NCI-H2029 (cell line): Measurements from ENCODE around the gene NAGPA.
"Not testable (repeated sequence)": the region's sequence is repeated elsewhere in the genome, so short reads cannot be mapped to it uniquely, and the experiment has no call there.

Experiments used
- DNase-seq: peaks from one replicate; lab custom pipeline; 2025; lab: John Stamatoyannopoulos, UW

NAGPA gene

DNA sequence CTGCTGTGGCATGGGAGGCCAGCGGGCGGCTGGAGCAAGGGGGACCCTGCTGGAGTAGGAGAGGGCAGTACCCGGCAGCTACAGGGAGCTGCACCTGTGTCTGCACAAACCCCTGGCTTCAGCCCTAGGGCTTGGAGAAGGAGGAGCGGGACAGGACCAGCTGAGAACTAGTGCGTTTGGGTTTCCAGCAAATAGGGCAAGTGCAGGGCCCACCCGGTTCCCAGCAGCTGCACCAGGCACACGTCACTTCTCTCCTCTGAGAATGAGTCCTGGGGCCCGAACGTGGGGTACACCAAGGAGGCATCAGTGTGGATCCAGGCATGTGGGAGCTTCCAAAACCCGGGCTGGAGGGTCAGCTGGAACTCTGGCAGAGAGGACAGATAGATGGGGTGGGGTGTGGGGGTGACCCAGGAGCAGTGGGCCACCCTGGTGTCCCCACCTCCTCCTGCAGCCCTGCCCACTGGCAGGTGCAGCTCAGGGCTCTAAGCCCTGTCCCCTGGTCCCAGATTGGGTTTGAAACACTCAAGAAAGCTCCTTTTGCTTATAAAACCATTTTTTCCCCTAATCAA lies 26.4 kb upstream of the NAGPA start:
- no peak for DNase-seq

DNA sequence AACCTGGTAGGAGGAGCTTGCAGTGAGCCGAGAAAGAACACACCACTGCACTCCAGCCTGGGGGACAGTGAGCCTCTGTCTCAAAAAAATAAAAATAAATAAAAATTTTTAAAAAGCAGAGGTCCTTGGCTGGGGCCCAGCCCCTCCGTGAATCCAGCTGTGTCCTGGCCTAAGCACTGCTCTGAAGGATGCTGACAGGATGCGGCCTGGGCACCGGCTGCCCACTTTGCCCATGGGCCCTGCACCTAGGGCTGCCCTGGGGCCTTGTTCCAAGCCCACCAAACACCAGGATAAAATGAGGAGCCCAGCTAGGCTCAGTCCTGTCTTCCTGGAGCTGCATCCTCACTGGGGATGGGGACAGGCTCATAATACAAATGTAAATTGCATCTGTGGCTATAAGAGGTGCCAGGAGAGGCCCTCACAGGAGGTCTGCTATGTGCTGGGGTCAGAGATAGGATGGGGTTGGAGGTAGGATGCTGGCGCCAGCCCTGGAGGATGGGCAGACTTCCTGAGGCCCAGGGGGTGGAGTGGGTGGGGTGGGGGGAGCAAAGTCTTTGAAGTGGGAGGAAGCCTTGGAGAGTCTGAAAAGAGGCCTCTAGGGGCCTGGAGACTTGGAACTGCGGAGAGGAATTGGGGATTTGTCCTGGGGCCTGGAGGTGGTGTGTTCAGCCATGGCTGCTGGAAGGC lies 25.8 kb upstream of the NAGPA start:
- DNase-seq = no peak

DNA sequence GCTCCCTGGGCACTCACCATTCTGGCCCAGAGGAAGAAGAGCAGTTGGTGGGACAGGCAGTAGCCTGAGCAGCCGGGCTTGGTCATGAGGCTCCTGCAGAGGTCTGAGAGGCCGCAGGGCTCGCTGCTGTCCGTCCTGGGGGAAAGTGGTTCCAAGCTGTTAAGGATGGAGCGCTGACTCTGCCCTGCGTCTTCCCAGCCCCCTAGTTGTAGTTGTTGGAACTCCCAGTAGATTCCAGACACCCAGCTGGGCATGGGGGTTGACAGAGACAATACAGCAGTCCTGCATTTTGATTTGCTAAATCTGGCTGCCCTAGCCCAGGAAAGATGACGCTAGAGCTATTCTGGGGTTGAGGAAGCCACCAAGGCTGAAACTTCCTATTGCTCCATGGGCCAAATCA lies 24.7 kb upstream of the NAGPA start:
- no peak for DNase-seq

DNA sequence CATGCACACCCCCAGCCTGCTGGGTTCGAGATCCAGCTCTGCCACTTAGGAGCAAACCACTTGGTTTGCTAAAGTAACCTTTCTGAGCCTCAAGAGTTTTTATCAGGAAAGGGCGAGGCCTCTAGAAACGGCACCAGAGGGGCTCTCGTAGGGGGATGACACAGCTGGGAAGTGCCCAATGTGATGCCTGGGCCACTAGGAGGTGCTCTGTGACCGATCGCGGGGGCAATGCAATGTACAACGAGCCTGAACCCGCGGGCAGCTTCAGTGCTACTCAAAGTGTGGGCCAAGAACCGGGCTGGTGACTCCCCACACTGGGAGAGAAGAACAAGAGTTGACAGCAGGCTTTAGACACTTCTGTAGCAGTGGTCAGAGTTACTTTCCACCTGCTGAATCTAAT lies 22.6 kb upstream of the NAGPA start:
- no peak for DNase-seq

DNA sequence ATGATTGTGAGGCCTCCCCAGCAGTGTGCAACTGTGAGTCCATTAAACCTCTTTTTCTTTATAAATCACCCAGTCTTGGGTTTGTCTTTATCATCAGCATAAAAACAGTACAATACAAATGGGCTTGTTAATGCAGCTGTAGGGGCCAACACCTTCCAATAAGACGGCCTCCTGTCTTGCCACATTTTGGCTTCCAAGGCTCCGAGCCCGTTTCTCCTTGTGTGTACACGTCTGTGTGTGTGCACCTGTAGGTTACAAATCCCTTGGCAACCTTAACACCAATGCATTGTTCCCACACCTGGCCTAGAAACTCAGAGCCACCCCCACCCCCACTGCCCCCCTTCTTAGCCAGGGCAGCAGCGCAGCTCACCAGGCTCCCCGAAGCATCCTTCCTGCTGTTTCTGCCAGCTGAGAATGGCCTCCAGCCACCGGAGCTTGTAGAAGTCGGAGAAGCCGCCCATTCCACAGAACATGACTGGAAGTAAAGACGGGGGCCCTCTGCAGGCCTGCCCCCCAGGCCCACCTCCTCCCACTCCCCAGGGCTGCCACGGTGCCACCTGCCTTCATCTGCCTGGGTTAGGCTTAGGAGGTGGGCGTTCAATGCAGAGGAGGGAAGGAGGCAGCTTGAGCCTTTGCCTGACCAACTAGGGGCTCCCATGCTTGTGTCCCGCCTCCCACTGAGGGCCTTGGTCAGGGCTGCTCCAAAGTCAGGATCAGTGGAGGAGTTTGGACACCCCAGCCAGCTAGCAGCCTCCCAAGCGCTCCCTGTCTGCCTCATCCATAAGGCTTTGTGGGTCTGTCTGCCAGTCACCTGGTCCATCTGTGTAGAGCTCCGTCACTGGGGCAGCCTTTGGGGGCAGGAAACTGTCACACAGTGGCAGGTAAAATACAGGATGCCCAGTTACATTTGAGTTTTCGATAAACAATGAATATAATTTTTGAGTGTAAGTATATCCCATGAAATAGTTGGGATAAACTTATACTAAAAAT lies 21.4 kb upstream of the NAGPA start:
- no peak for DNase-seq

DNA sequence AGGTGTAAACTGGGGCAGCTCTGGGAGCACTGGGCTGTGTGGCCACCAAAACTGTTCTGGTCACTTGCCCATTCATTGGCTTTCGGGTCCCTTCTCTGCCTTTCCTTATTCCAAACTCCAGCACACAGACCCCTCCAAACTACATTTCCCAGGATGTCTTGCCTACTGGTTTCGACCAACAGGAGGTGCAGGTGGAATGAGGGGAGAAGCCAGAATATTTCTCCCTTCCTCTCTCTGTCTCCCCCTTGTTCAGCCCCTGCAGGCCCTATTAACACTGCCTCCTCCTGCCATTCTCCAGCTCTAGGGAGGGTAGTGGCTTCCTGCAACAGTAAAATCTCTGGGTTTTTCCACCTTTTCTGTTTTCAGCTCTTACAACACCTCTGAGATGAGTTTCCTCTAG lies 13.2 kb upstream of the NAGPA start:
- no peak for DNase-seq

DNA sequence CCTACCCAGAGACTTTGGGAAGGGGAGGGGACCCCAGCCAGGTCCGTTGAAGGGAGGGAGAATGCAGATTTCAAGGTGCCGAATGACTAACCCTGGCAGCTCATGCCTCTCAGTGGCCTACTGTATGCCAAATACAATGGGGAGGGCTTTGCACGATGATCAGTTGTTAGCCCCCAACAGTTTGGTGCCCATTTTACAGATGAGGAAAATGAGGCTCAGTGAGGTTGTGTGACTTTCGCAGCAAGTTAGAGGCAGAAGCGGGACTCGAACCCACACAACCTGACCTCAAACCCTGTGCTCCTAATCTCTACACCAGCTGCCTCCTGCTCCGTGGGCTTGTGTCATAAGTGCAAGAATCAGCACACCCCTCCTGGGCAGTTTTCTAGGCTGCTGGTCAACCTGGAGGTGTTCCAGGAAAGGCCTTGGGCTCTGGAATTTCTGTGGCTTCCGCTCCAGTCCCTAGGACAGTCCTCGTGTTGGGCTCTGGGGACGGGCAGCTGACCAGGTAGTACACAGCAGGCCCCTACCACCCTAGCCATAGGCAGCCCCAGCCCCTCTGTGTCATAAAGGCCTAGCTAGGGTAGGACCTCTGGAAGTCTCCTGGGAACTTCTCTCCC lies 11.9 kb upstream of the NAGPA start:
- no peak for DNase-seq

DNA sequence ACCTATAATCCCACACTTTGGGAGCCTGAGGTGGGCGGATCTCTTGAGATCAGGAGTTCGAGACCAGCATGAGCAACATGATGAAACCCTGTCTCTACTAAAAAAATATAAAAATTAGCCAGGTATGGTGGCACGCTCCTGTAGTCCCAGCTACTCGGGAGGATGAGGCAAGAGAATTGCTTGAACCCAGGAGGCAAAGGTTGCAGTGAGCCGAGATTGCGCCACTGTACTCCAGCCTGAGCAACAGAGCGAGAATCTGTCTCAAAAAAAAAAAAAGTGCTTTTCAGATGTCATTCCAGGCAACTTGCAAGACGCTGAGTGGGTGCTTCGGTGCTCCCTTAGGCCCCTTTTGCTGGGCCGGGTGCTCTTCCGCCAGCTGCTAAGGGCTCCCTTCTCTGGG lies 10.8 kb upstream of the NAGPA start:
- not testable (repeated sequence) for DNase-seq

DNA sequence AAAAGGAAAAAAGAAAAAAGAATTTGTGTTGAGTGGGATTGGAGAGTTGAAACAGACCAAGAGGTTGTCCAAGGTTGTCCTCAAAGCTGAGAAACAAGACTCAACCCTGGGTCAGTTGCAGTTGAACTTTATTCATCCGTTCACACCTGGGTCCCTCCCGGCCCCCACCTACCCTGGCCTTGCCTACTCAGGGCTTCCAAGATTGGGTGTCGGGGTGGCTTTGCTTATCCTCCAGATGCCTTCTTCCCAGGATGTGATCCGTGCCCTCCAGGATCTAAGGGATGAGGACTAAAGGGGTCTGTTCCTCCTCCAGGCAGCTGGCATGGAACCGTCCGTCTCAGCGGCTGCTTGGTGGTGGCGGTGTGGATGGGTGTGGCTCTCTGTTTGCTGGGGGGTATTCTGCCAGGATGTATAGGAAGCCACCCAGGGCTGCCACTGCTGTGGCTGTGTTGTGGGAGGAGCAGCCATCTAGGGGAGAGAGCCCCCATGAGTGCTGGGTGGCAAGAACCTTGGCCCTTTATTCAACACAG lies 10.3 kb upstream of the NAGPA start:
- no peak for DNase-seq

DNA sequence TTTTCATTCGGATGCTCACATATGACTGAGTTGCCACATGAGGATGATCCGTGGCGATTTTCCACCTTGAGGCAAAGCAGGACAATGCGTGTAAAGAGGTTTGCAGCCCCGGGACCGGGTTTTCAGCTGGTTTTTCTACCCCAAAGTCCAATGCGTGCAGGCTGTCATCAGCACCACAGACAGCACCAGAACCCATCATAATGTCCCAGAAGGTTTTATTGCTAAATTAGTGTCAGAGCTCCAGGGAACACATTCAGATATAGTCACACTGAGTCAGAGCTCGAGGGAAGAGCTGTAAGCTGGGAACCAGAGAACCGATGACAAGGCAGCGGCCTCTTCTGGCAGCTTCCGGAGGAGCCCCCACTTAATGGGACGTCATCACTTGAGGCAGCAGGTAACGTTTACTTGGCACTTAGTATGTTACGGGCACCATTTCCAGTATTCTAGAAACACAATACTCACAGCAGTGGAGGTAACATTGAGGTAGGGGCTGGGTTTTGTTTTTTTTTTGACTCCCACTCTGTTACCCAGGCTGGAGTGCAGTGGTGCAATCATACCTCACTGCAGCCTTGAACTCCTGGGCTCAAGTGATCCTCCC lies 8.9 kb upstream of the NAGPA start:
- DNase-seq = no peak

DNA sequence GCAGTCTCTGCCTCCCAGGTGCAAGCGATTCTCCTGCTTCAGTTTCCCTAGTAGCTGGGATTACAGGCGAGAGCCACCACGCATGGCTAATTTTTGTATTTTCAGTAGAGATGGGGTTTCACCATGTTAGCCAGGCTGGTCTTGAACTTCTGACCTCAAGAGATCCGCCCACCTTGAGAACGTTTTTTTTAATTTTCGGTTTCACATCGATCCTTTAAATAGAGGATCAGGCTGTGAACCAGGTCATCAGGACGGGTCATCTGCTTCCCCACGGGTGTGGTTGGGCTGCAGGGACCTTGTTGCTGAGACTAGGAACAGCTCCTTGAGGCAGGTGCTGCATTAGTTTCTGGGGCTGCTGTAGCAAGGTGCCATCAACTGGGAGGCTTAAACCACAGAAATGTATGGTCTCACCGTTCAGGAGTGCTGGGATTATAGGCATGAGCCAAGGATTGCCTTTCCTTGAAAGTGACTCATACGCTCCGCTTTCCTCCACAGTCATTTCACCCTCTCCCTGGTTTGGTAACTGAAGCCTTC lies 7.9 kb upstream of the NAGPA start:
- DNase-seq = no peak

DNA sequence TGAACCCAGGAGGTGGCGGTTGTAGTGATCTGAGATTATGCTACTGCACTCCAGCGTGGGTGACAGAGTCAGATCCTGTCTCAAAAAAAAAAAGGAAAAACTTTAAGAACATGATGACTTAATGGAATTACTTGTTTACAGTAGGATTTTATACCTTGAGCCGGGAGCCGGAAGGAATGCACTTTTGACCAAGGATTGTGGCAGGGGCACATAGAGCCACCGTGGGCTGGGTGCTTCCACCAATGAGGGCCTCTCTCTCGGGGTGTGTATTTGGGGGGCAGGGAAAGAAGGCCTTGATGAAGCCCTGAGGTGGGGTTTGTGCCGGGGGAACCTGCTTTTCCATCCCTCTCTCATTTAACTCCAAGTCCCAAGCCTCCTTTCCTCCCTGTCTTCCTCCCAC lies 6.7 kb upstream of the NAGPA start:
- DNase-seq = no peak

DNA sequence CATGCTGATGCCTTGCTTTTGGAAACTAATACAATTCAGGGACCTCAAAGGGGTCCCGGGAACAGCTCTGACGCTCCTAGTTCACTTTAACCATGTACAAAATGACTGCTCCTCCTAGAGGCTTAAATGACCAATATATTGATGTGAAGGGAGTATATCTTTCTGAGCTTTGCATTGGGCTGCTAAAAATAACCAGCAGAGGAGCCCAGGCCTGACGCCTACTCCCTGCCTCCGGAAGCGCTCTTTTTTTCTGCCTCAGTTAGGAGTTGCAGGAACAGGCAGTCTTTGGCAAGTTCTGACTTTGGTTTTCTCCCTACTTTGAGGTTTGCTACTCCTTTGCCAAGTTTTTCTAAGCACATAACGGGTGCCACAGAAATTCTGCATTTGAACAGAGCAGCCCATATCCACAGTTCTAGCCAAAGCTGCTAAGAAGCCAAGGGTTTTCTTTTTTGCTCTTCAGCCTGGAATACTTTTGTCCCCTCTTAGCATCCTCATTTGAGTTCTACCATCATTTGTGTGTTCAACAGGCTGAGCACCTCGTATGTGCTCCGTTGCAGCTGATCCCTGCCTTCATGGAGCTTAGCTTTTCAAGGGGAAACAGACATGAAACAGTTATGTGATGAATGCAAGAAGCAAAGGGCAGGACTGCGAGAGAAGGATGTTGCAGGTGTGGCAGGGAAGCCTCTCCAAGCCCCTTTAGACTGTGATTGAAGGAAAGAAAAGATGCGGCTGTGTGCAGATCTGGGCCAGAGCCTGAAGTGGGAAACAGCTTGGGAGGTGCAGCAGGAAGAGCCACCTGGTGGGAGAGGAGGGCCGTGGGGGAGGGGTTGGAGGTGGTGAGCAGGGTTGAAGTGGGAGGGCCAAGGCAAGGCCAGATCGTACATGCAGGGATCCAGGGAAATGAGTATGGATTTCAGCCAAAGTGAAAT lies 2.8 kb upstream of the NAGPA start:
- no peak for DNase-seq

DNA sequence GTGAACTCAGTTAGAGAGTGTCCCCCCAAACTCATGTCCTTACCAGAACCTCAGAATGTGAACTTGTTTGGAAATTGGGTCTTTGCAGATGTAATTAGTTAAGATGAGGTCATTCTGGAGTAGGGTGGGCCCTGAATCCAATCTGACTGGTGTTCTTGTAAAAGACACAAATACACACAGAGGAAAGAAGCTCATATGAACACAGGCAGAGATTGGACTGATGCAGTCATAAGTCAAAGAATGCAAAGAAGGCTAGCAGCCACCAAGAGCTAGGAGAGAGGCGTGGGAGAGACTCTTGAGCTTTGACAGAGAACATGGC lies 2.1 kb upstream of the NAGPA start:
- DNase-seq = no peak

DNA sequence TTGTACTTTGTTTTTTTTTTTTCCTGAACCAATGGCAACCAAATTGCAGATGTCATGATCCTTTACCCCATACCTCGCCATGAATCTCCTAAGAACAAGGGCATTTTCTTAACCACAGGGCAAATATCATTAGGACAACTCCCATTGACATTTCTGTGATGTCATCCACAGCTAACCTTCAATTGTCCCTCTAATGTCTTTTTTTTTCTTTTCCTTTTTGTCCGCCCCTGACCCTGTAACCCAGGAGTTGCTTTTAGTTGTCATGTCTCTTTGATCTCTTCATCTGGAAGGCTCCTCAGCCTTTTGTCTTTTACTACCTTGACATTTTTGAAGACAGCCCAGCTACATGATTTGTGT lies 410 bp upstream of the NAGPA start:
- DNase-seq = no peak

DNA sequence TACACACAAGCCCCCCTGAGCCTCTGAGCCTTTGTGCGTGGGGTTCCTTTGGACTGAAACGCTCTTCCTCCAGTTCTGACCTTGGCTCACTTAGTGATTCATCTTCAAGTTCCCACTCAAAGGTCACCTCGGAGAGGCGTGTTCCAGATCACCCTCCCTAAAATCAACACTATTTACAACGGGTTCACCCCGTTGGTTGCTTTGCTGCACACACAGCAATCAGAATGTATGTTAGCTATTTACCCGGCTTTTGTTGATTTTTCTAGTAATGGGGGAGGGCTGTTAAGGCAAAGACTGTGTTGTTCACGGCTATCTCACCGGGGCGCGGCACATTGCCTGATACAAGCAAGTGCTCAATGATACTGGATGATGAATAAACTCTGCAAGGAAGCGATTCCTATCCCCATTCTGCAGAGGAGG lies 977 bp downstream of the NAGPA start:
- no peak for DNase-seq

DNA sequence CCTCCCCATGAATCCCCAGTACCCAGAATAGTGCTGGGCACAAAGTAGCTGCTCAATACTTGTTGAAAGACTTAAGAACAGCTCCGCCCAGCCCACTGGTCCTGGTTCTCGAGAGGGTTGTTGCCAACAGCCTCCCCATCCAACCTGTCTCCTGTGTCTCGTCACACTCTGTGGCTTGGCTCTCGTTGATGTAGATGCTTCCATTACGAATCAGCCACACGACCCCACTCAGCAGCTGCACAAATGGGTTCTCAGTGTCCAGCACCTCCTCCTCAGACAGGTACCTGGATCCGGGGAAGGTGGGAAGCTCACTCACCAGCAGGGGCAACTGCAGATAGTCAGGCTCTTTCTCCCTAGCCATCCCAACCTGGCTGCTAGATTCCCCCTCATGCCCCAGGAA lies 2.1 kb downstream of the NAGPA start:
- DNase-seq = no peak

DNA sequence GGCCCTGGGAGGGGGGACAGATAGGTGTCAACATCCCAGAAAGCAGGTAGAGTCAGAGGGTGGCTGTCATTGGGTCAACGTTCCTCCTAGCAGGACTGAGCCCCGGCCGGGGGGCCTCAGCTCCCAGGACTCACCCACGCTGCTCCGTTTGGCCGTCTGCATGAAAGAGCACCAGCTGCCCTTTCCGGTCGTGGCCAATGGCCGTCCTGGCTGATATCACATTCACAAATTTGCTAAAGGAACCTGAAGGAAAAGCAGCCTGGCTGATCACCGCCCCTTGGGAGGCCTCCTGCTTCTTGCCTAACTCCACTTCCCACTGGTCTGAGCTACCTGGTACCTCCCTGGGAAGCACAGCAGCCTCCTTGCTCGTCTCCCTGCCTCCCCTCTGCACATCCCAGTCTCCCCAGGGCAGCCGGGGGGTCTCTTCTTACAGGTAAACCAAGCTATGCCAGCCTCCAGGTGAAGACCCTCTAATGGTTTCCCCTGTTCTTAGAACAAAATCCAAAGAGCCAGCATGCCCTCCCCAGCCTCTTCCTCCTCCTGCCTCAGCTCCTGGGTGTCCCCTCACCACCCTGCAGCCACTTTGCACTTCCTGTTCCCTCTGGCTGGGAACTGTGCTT lies 3.4 kb downstream of the NAGPA start:
- no peak for DNase-seq

DNA sequence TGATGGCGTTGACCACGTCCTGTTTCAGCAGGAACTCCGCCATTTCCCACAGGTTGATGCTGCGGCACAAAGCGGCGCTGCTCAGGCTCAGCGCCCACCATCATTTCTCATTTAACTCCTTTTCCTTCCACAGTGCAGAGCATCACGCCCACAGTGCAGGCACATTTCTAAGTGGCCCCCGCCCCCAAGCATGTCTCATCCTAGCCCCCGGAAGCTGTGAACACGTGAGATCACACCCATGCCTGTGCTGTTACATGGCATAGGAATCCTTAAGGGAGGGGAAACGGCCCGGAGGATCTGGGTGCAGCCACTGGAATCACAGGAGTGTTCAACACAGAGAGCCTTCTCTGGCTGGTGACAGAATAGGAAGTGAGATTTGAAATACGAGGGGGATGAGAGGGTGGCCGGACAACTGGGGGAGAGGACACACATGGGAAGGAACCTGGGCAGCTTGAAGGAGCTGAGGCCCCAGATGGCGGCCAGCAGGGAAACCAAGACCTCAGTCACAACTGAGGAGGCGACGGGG lies 4.7 kb downstream of the NAGPA start:
- no peak for DNase-seq

DNA sequence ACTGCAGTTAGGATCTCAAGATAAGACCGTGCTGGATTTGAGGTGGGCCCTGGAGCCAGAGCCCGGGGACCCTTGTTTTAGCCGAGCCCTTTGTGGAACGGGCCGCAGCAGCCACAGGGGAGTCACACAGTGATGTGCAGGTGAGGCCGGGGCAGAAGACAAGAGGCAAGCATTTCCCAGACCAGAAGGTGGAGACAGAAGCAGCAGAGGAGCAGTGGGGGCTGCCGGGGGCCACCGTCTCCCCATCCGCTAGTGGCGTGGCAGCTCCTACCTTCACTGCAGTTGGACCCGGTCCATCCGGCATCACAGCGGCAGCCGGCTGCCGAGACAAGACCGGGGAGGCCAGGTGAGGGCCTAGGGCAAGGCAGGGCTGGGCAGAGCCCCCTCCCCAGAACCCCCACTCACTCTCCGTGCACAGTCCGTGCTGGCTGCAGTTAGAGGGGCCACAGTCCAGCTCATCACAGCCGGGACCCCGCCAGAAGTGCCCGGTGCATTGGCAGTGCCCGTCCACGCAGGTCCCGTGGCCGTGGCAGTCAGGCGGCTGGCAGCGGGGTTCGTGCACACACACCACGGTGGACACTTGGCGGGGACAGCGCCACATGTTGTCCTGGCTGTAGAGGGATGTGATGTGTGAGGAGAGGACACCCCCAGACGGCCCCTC lies 6.0 kb downstream of the NAGPA start:
- DNase-seq = no peak
